Activated gamma-delta T cell treated with Interleukin-2 at 50 U/mL for 16 hours (primary cell): Measurements from ENCODE around the gene MARK3.

Experiments
- DNase-seq: peaks from one replicate; pipeline ENCODE4 v3.0.0-alpha.2; 2020

The MARK3 gene

GRCh38 chr14:103443111-103443510 lies 57.9 kb downstream of the MARK3 start:
- no peak for DNase-seq

GRCh38 chr14:103444837-103445524 lies 59.8 kb downstream of the MARK3 start:
- DNase-seq: no peak

GRCh38 chr14:103445806-103446205 lies 60.6 kb downstream of the MARK3 start:
- no peak for DNase-seq

GRCh38 chr14:103448097-103448496 lies 62.9 kb downstream of the MARK3 start:
- no peak for DNase-seq

GRCh38 chr14:103449634-103450161 lies 64.5 kb downstream of the MARK3 start:
- DNase-seq: no peak

- DNase-seq: no peak
These were observed 65.2 kb downstream of the MARK3 start for GRCh38 chr14:103450416-103450815.

- no peak for DNase-seq
These were observed 66.2 kb downstream of the MARK3 start for GRCh38 chr14:103451401-103451800.

- no peak for DNase-seq
These were observed 68.6 kb downstream of the MARK3 start for GRCh38 chr14:103453791-103454190.

- DNase-seq: no peak
These were observed 71.1 kb downstream of the MARK3 start for GRCh38 chr14:103456167-103456835.

GRCh38 chr14:103460415-103460814 lies 75.2 kb downstream of the MARK3 start:
- no peak for DNase-seq

- no peak for DNase-seq
These were observed 77.9 kb downstream of the MARK3 start for GRCh38 chr14:103463149-103463548.

GRCh38 chr14:103463851-103464250 lies 78.6 kb downstream of the MARK3 start:
- no peak for DNase-seq

- DNase-seq: no peak
These were observed 87.7 kb downstream of the MARK3 start for GRCh38 chr14:103472939-103473338.

- DNase-seq: no peak
These were observed 89.7 kb downstream of the MARK3 start for GRCh38 chr14:103474893-103475292.

- DNase-seq: no peak
These were observed 90.8 kb downstream of the MARK3 start for GRCh38 chr14:103476065-103476464.

- no peak for DNase-seq
These were observed 91.4 kb downstream of the MARK3 start for GRCh38 chr14:103476631-103477030.

GRCh38 chr14:103480595-103480994 lies 95.4 kb downstream of the MARK3 start:
- no peak for DNase-seq

- no peak for DNase-seq
These were observed 98.4 kb downstream of the MARK3 start for GRCh38 chr14:103483600-103483999.

GRCh38 chr14:103485504-103485903 lies 100.3 kb downstream of the MARK3 start:
- no peak for DNase-seq

- DNase-seq: no peak
These were observed 102.9 kb downstream of the MARK3 start for GRCh38 chr14:103488071-103488470.

GRCh38 chr14:103488960-103489359 lies 103.7 kb downstream of the MARK3 start:
- DNase-seq: no peak

- no peak for DNase-seq
These were observed 104.4 kb downstream of the MARK3 start for GRCh38 chr14:103489621-103490020.

- no peak for DNase-seq
These were observed 106.5 kb downstream of the MARK3 start for GRCh38 chr14:103491691-103492090.

GRCh38 chr14:103492156-103492925 lies 107.1 kb downstream of the MARK3 start:
- no peak for DNase-seq
